GM18502 (cell line): ENCODE measurements around the gene KCNQ1OT1.

Experiments used
- ATAC-seq: cut with Tn5 transposase; IDR thresholded peaks from one replicate; pipeline ENCODE4 v1.9.1; 2021; ENCODE audit warnings: mild to moderate bottlenecking; ENCODE audit not compliant: unreplicated experiment, poor library complexity

Gene KCNQ1OT1

GRCh38 chr11:2563213-2564007 is 136.4 kb downstream of the KCNQ1OT1 start:
- no peak for ATAC-seq

GRCh38 chr11:2562890-2563212 is 136.9 kb downstream of the KCNQ1OT1 start:
- no peak for ATAC-seq

GRCh38 chr11:2561696-2562581 is 137.9 kb downstream of the KCNQ1OT1 start:
- ATAC-seq, result no peak

- ATAC-seq, result no peak
These were observed 140.1 kb downstream of the KCNQ1OT1 start for GRCh38 chr11:2559527-2560311.

- ATAC-seq, result no peak
These were observed 140.8 kb downstream of the KCNQ1OT1 start for GRCh38 chr11:2558861-2559526.

GRCh38 chr11:2558397-2558796 is 141.4 kb downstream of the KCNQ1OT1 start:
- no peak for ATAC-seq
